ENCODE measurements around the gene OR6M1. TPM values are rescaled to one million over a fixed set of nuclear protein-coding genes. Genes with fewer than 3 reads are reported as not detected.

The OR6M1 gene
- total RNA-seq, 1 donor = not detected

DNA sequence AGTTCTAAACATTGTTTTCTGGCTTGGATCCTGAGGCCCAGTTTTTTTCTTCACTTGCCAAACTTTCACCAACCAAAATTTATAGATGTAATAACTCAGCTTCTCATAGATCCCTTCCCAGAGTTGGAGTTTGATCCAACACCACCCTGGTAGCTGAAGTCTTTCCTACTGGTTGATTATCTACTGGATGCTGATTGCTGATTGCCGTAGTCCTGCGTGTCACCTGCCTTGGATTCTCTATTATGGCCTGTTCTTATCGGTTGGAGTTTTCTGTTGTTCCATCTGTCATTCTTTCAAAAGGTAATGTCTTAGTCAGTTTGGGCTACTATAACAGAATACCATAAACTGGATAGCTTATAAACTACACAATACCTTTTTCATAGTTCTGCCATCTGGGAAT lies 34.5 kb downstream of the OR6M1 start:
- TF ChIP-seq, protein P1, sequence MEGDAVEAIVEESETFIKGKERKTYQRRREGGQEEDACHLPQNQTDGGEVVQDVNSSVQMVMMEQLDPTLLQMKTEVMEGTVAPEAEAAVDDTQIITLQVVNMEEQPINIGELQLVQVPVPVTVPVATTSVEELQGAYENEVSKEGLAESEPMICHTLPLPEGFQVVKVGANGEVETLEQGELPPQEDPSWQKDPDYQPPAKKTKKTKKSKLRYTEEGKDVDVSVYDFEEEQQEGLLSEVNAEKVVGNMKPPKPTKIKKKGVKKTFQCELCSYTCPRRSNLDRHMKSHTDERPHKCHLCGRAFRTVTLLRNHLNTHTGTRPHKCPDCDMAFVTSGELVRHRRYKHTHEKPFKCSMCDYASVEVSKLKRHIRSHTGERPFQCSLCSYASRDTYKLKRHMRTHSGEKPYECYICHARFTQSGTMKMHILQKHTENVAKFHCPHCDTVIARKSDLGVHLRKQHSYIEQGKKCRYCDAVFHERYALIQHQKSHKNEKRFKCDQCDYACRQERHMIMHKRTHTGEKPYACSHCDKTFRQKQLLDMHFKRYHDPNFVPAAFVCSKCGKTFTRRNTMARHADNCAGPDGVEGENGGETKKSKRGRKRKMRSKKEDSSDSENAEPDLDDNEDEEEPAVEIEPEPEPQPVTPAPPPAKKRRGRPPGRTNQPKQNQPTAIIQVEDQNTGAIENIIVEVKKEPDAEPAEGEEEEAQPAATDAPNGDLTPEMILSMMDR (IDR thresholded peaks at IDR 0.05; ENCODE audit: insufficient read depth, low read depth, low read length) = no peak
- no peak overlapping the region for H3K4me3 ChIP-seq (ENCODE audit: low read depth, low read length)
- no peak for DNase-seq (ENCODE audit: low read depth)

DNA sequence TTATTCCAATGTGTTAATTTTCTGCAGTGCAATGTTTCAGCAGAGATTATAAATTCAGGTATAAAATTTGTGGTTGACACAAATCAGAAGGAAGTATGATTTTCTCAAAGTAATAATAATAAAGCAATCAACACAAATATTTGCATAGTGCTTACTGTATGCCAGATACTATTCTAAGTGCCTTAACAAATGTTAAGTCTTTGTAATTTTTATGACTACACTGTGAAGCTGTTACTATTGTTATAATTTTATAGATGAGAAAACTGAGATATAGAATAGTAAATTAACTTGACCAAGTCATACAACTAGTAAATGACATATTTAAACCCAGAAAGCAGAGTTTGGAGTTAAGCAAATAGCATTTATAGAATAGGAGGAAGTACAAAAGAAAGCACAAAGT lies 35.4 kb downstream of the OR6M1 start:
- DNase-seq (ENCODE audit: low read depth) = no peak
- no peak overlapping the region for H3K4me3 ChIP-seq (ENCODE audit: low read depth, low read length)
- TF ChIP-seq, protein P1 (IDR thresholded peaks at IDR 0.05; ENCODE audit: insufficient read depth, low read depth, low read length) = no peak

DNA sequence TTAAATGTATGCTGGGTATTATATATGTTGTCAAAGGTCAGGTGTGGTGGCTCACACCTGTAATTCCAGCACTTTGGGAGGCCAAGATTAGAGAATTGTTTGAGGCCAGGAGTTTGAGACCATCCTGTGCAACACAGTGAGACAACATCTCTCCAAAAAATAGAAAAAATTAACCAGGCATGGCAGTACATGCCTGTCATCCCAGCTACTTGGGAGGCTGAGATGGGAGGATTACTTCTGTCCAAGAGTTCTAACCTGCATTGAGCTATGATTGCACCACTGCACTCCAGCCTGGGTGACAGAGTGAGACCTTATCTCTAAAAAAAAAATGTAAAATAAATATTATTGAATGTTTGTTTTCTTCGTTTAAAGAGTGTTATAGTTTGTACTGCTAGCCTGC lies 40.5 kb downstream of the OR6M1 start:
- DNase-seq (ENCODE audit: low read depth) = no peak
- no peak overlapping the region for H3K4me3 ChIP-seq (ENCODE audit: low read depth, low read length)
- TF ChIP-seq, protein P1 (IDR thresholded peaks at IDR 0.05; ENCODE audit: insufficient read depth, low read depth, low read length) = no peak

DNA sequence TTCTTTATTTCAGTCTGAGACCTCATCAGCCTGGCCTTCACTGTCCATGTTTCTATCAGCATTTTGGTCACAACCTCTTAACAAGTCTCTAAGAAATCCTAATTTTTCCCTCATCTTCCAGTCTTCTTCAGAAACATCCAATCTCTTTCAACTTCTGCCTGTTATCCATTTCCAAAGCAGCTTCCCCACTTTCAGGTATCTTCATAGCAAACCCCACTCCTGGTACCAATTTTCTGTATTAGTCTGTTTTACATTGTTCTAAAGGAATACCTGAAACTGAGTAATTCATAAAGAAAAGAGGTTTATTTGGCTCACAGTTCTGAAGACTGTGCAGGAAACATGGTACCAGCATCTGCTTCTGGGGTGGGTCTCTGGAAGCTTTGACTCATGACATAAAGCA lies 43.7 kb downstream of the OR6M1 start:
- TF ChIP-seq, protein P1 (IDR thresholded peaks at IDR 0.05; ENCODE audit: insufficient read depth, low read depth, low read length) = no peak
- H3K4me3 ChIP-seq (ENCODE audit: low read depth, low read length) = no peak overlapping the region
- DNase-seq (ENCODE audit: low read depth) = no peak

DNA sequence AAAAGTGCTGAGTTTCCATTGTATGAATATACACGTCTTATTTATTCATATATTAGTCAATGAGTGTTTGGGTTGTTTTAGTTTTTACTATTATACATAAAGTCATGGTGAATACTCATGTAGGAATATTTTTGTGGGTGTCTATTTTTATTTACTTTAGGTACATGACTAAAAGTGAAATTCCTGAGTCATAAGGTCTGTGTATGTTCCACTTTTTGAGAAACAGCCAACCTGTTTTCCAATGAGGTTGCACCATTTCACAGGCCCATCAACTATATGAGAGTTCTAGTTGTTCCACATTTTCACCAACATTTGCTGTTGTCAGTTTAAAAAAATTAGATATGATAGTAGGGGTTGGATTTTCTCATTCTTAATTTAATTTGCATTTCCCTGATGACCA lies 45.3 kb downstream of the OR6M1 start:
- no peak for DNase-seq (ENCODE audit: low read depth)
- TF ChIP-seq, protein P1 (IDR thresholded peaks at IDR 0.05; ENCODE audit: insufficient read depth, low read depth, low read length) = no peak
- no peak overlapping the region for H3K4me3 ChIP-seq (ENCODE audit: low read depth, low read length)

DNA sequence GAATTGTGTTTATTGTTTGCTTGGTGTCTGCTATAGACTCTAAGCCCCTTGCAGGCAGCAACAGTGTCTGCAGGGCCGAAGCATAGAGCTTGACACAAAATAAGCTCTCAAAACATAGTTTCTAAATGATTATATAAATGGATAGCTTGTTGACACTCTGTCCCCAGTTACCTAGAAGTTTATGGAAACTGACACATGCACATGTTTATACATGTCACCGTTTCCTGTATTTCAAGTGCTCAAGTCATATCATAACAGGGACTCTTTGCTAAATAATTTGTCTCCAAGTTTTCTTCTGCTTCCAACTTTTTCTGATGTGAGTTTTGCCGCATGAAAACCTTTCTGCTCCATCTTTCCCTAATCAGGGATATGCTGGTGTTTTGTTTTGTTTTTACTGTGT lies 48.2 kb downstream of the OR6M1 start:
- H3K4me3 ChIP-seq (ENCODE audit: low read depth, low read length) = no peak overlapping the region
- TF ChIP-seq, protein P1 (IDR thresholded peaks at IDR 0.05; ENCODE audit: insufficient read depth, low read depth, low read length) = no peak
- no peak for DNase-seq (ENCODE audit: low read depth)

DNA sequence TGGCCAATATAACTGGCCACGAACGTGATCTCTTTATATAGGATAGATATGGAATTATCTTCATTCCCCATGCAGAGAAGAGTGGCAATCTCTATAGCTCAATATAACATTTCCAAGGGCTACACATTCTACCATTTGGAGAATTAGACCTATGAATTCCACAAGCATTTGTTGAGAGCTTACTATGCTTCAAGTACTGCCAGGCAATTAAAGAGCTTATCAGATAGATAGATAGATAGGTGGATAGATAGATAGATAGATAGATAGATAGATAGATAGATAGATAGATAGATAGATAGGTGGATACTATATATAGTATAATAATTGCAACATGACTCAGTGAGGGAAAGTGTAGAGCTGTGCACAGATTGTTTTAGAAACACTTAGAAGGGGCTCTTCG lies 50.3 kb downstream of the OR6M1 start:
- H3K4me3 ChIP-seq (ENCODE audit: low read depth, low read length) = no peak overlapping the region
- TF ChIP-seq, protein P1 (IDR thresholded peaks at IDR 0.05; ENCODE audit: insufficient read depth, low read depth, low read length) = no peak
- no peak for DNase-seq (ENCODE audit: low read depth)
